Breast epithelium (tissue), 4 donors: ENCODE measurements around the gene ACSL1. TPM values are rescaled to one million over a fixed set of nuclear protein-coding genes. Genes with fewer than 3 reads are reported as not detected.

Experiments
- DNase-seq, 2 donors: peaks; one replicate each; pipeline ENCODE4 v3.0.0-alpha.2; 2019; ENCODE audit warnings: low spot score in 2 of 2
- H3K27ac ChIP-seq, 2 donors: fragments of 200-600 bp; sonication (generic) in 1 of 2; one replicate each; pipeline ENCODE4 v1.5.1; 2016 to 2019; ENCODE audit warnings: mild to moderate bottlenecking in 1 of 2
- H3K27me3 ChIP-seq, 2 donors: fragments of 200-600 bp; sonication (generic) in 1 of 2; one replicate each; pipeline versions ENCODE4 v1.5.1 to v1.6.0; 2017 to 2019; ENCODE audit warnings: control low read depth in 1 of 2, mild to moderate bottlenecking in 1 of 2
- H3K36me3 ChIP-seq: fragments of 200-600 bp; one replicate; pipeline ENCODE4 v1.5.1; 2019
- H3K4me1 ChIP-seq, 2 donors: fragments of 200-600 bp; sonication (generic); one replicate each; pipeline ENCODE4 v1.5.1; 2016 to 2019; ENCODE audit warnings: control low read depth in 1 of 2
- H3K4me3 ChIP-seq, 3 donors: fragments of 200-600 bp; sonication (generic); 1 replicate in 2 of 3; 2 replicates in 1 of 3; pipeline ENCODE4 v1.5.1; 2016 to 2019; ENCODE audit warnings: mild to moderate bottlenecking in 3 of 3, moderate library complexity in 2 of 3
- H3K9me3 ChIP-seq, 2 donors: fragments of 200-600 bp; sonication (generic) in 1 of 2; one replicate each; pipeline ENCODE4 v1.5.1; 2016 to 2019; ENCODE audit warnings: control low read depth in 1 of 2
- CTCF ChIP-seq, 3 donors: fragments of 450-650 bp; IDR thresholded peaks; one replicate each; pipeline ENCODE4 v1.5.1; 2016 to 2017; ENCODE audit warnings: antibody characterized with exemption in 3 of 3, mild to moderate bottlenecking in 3 of 3, moderate library complexity in 3 of 3
- POLR2A ChIP-seq: fragments of 450-650 bp; IDR thresholded peaks from one replicate; pipeline ENCODE4 v1.6.1; 2016; ENCODE audit warnings: antibody characterized with exemption, mild to moderate bottlenecking, moderate library complexity
- POLR2AphosphoS5 ChIP-seq, 3 donors: sonication (generic); formaldehyde crosslinking; IDR thresholded peaks; one replicate each; pipeline ENCODE4 v1.6.1; 2017; ENCODE audit warnings: antibody characterized with exemption in 3 of 3
- intact Hi-C: fragments of 100-400 bp; cut with DNase I; formaldehyde crosslinking; loops from one replicate; pipeline ENCODE4 v1.15.1; 2023; ENCODE audit warnings: low total_unique reads
- total RNA-seq, 3 donors: library from RNA; depleted of rRNA; stranded (reverse); fragments of >200 nt; gene quantifications; one replicate each; pipeline ENCODE4 v1.1.0, GENCODE V29; 2016

The ACSL1 gene
- total RNA-seq, 3 donors from 2014 or later: 167 to 797 (median 254) TPM

- intact Hi-C loops: no loop called here
Measured at GRCh38 chr4:184750926-184751584, 74.7 kb downstream of the ACSL1 start.

GRCh38 chr4:184748251-184748652 lies 77.5 kb downstream of the ACSL1 start:
- no peaks in the 10 kb centered on the region for H3K9me3 ChIP-seq
- H3K36me3 ChIP-seq: no peaks in the 10 kb centered on the region
- peak in 1 of 2 donors; percentile 67 for DNase-seq
- H3K27me3 ChIP-seq: no peaks in the 10 kb centered on the region
- TF ChIP-seq POLR2AphosphoS5 (IDR thresholded peaks at IDR 0.05) (no peak), CTCF (IDR thresholded peaks at IDR 0.05) (no peak), POLR2A (no peak)
- peak overlapping the region; percentile 90 to 95 for H3K27ac ChIP-seq
- intact Hi-C loops: loop anchor here (5.0 to 10.0 kb wide), 2 partner anchors 67 to 389 kb away; no protein-coding TSS in a partner anchor
- H3K4me3 ChIP-seq: no peak overlapping the region
- H3K4me1 ChIP-seq: peaks cover 12 to 25% of the 10 kb centered on the region in 2 donors

More at GRCh38 chr4:184750926-184751584, 74.7 kb downstream of the ACSL1 start:
- H3K27me3 ChIP-seq: no peaks in the 10 kb centered on the region
- peaks cover 12 to 20% of the 10 kb centered on the region in 2 donors for H3K4me1 ChIP-seq
- no peak overlapping the region for H3K27ac ChIP-seq
- TF ChIP-seq POLR2A (no peak), CTCF (IDR thresholded peaks at IDR 0.05) (no peak), POLR2AphosphoS5 (IDR thresholded peaks at IDR 0.05) (no peak)
- H3K4me3 ChIP-seq: no peak overlapping the region
- no peaks in the 10 kb centered on the region for H3K9me3 ChIP-seq
- H3K36me3 ChIP-seq: no peaks in the 10 kb centered on the region
- no peak for DNase-seq

GRCh38 chr4:184747034-184747830 lies 78.5 kb downstream of the ACSL1 start:
- no peak for TF ChIP-seq POLR2A
- no peak for TF ChIP-seq CTCF (IDR thresholded peaks at IDR 0.05)
- no peak for TF ChIP-seq POLR2AphosphoS5 (IDR thresholded peaks at IDR 0.05)
- intact Hi-C loops: loop anchor here (5.0 to 10.0 kb wide), 2 partner anchors 68 to 390 kb away; no protein-coding TSS in a partner anchor
- DNase-seq: peak in 1 of 2 donors; percentile 63
- no peaks in the 10 kb centered on the region for H3K9me3 ChIP-seq
- H3K27ac ChIP-seq: peak overlapping the region; percentile 90 to 95
- peak overlapping the region in 1 of 3 donors; percentile 30 for H3K4me3 ChIP-seq
- no peaks in the 10 kb centered on the region for H3K27me3 ChIP-seq
- H3K4me1 ChIP-seq: peaks cover 12 to 25% of the 10 kb centered on the region in 2 donors
- no peaks in the 10 kb centered on the region for H3K36me3 ChIP-seq

- Histone ChIP-seq H3K36me3 (no peaks in the 10 kb centered on the region), H3K27ac (peak overlapping the region; percentile 90 to 95), H3K9me3 (no peaks in the 10 kb centered on the region), H3K4me1 (peaks cover 12 to 25% of the 10 kb centered on the region in 2 donors), H3K27me3 (no peaks in the 10 kb centered on the region), H3K4me3 (peak overlapping the region in 2 of 3 donors; percentile 0 to 30)
- intact Hi-C loops: loop anchor here (5.0 to 10.0 kb wide), 2 partner anchors 69 to 391 kb away; no protein-coding TSS in a partner anchor
- DNase-seq: peak; percentile 75 to 85
- TF ChIP-seq POLR2A: no peak
- peak; percentile 81 to 89 (median 86) for TF ChIP-seq CTCF (IDR thresholded peaks at IDR 0.05)
- TF ChIP-seq POLR2AphosphoS5 (IDR thresholded peaks at IDR 0.05): peak; percentile 42 to 82 (median 78)
Measured at GRCh38 chr4:184745831-184746795, 79.7 kb downstream of the ACSL1 start.
